ENCODE measurements around the gene CCT5.
"Not testable (repeated sequence)": the region's sequence is repeated elsewhere in the genome, so short reads cannot be mapped to it uniquely, and the experiment has no call there.

Gene CCT5

GRCh38 chr5:10303201-10303600 lies 53.1 kb downstream of the CCT5 start:
- no peak for DNase-seq

GRCh38 chr5:10303699-10304170 lies 53.7 kb downstream of the CCT5 start:
- no peak for DNase-seq

- no peak for DNase-seq
Observed at GRCh38 chr5:10304932-10305331, 54.9 kb downstream of the CCT5 start.

- no peak for DNase-seq
Observed at GRCh38 chr5:10306114-10306513, 56.0 kb downstream of the CCT5 start.

- no peak for DNase-seq
Observed at GRCh38 chr5:10306806-10307205, 56.7 kb downstream of the CCT5 start.

GRCh38 chr5:10307206-10308148 lies 57.4 kb downstream of the CCT5 start, which contains the start of gene CMBL:
TSS of gene CMBL (minus strand) at chr5:10307902. CDS start at chr5:10290762, 17,140 bp downstream.
- DNase-seq = no peak

GRCh38 chr5:10308844-10309243 lies 58.8 kb downstream of the CCT5 start:
- DNase-seq = no peak

GRCh38 chr5:10310066-10310779 lies 60.1 kb downstream of the CCT5 start:
- DNase-seq = no peak

- DNase-seq = not testable (repeated sequence)
Observed at GRCh38 chr5:10310835-10311570, 60.9 kb downstream of the CCT5 start.

GRCh38 chr5:10311595-10312425 lies 61.7 kb downstream of the CCT5 start:
- no peak for DNase-seq

GRCh38 chr5:10315201-10315600 lies 65.1 kb downstream of the CCT5 start:
- DNase-seq = no peak
